Gastroesophageal sphincter (tissue), 4 donors: ENCODE measurements around the gene MEG3. TPM values are rescaled to one million over a fixed set of nuclear protein-coding genes. Genes with fewer than 3 reads are reported as not detected.

ENCODE experiments used
- ATAC-seq: fragments of 150-250 bp; one replicate; pipeline ENCODE4 v1.9.1; 2016; ENCODE audit warnings: mild to moderate bottlenecking, moderate library complexity
- H3K27ac ChIP-seq, 4 donors: fragments of 200-600 bp; sonication (generic) in 3 of 4; 1 replicate in 3 of 4; 2 replicates in 1 of 4; pipeline ENCODE4 v1.5.1; 2016 to 2019
- H3K27me3 ChIP-seq: fragments of 200-600 bp; sonication (generic); one replicate; pipeline ENCODE4 v1.5.1; 2019
- H3K36me3 ChIP-seq, 2 donors: fragments of 200-600 bp; sonication (generic); one replicate each; pipeline ENCODE4 v1.5.1; 2019; ENCODE audit warnings: control low read depth in 1 of 2
- H3K4me1 ChIP-seq, 3 donors: fragments of 200-600 bp; sonication (generic); 1 replicate in 2 of 3; 2 replicates in 1 of 3; pipeline ENCODE4 v1.5.1; 2016 to 2019; ENCODE audit warnings: control low read depth in 2 of 3
- H3K4me3 ChIP-seq, 2 donors: fragments of 200-600 bp; sonication (generic); one replicate each; pipeline ENCODE4 v1.5.1; 2019; ENCODE audit warnings: mild to moderate bottlenecking in 1 of 2, moderate library complexity in 1 of 2
- H3K9me3 ChIP-seq, 3 donors: fragments of 200-600 bp; sonication (generic); one replicate each; pipeline ENCODE4 v1.5.1; 2017 to 2019; ENCODE audit warnings: control low read depth in 2 of 3
- EP300 ChIP-seq: sonication (generic); formaldehyde crosslinking; IDR thresholded peaks from one replicate; pipeline ENCODE4 v1.6.1; 2017; ENCODE audit warnings: antibody characterized with exemption, mild to moderate bottlenecking
- POLR2A ChIP-seq, 2 donors: fragments of 450-650 bp; IDR thresholded peaks; one replicate each; pipeline ENCODE4 v1.6.1; 2017; ENCODE audit warnings: antibody characterized with exemption in 2 of 2, mild to moderate bottlenecking in 2 of 2, moderate library complexity in 1 of 2
- POLR2AphosphoS5 ChIP-seq: sonication (generic); formaldehyde crosslinking; IDR thresholded peaks from one replicate; pipeline ENCODE4 v1.6.1; 2017; ENCODE audit warnings: antibody characterized with exemption
- WGBS, 2 donors: methylation state at CpG; one replicate each; pipeline ENCODE4 v1.1.5; 2018; ENCODE audit warnings: low coverage in 1 of 2; 5-methylcytosine and 5-hydroxymethylcytosine counted together
- total RNA-seq, 4 donors: library from RNA; depleted of rRNA; stranded (reverse); fragments of >200 nt; gene quantifications; one replicate each; pipeline ENCODE4 v1.1.0, GENCODE V29; 2016
- TF ChIP-seq, protein P1 (sequence below), 4 experiments: fragments of 200-600 bp in 2 of 4; fragments of 450-650 bp in 2 of 4; sonication (generic) in 1 of 4; IDR thresholded peaks; one replicate each; pipeline ENCODE4 v1.5.1; 2017 to 2019; ENCODE audit warnings: antibody characterized with exemption in 4 of 4, mild to moderate bottlenecking in 2 of 4, moderate library complexity in 2 of 4

The MEG3 gene
- total RNA-seq, 4 donors from 2014 or later = 7.5 to 59.0 (median 36.7) TPM

DNA sequence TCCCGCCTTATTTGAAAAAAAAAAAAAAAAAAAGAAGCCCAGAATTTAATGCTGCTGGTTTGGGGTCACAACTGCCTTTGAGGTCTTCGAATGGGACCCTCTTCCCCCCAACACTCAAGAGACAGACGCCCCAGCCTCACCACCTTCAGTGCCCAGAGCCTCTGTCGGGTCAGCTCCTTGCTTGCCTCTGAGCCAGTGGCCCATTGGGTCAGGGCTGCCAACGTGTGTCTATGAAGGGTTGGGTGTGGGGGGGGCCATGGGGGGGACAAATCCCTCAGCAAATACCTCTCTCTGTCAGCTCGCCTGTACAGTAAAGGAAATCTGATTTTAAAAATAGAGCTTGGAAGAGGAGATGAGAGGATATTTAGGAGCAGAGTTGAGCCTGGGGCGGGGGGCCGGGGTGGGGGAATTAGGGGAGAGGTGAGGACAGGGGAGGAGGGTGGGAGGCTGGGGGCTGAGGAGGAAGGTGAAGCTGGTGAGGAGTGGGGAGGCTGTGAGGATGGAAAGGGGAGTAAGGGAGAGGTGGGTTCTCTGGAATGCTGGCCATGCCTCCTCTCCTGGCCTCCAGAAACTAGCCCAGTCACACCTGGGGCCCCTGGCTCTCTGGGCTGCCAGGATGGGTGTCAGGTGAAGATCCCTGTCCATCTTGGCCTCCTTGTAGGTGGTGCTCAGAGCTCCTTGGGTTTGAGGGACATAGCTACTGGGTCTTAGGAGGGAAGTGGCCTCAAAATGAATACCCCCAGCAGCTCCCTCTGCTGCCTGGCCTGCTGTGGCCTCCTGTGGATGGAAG is 64.3 kb downstream of the MEG3 start:
- Histone ChIP-seq H3K36me3 (no peaks in the 10 kb centered on the region), H3K4me3 (no peak overlapping the region), H3K27ac (no peak overlapping the region), H3K4me1 (no peaks in the 10 kb centered on the region), H3K9me3 (no peaks in the 10 kb centered on the region), H3K27me3 (peaks cover 35% of the 10 kb centered on the region)
- no peak for ATAC-seq
- 71 to 95% methylated on average over 2 to 4 of the region's 8 CpGs for WGBS, 2 donors
- TF ChIP-seq POLR2A (IDR thresholded peaks at IDR 0.05) (no peak), POLR2AphosphoS5 (no peak)

GRCh38 chr14:100891051-100891450 is 65.1 kb downstream of the MEG3 start:
- 82% methylated on average over 2 of the region's 10 CpGs; no CpG with 5 or more reads in 1 of the 2 donors for WGBS, 2 donors
- ATAC-seq = no peak
- Histone ChIP-seq H3K4me3 (no peak overlapping the region), H3K36me3 (no peaks in the 10 kb centered on the region), H3K4me1 (no peaks in the 10 kb centered on the region), H3K27me3 (peaks cover 41% of the 10 kb centered on the region), H3K9me3 (no peaks in the 10 kb centered on the region), H3K27ac (no peak overlapping the region)
- no peak for TF ChIP-seq POLR2AphosphoS5
- TF ChIP-seq EP300 = no peak
- no peak for TF ChIP-seq POLR2A (IDR thresholded peaks at IDR 0.05)
- TF ChIP-seq, protein P1, sequence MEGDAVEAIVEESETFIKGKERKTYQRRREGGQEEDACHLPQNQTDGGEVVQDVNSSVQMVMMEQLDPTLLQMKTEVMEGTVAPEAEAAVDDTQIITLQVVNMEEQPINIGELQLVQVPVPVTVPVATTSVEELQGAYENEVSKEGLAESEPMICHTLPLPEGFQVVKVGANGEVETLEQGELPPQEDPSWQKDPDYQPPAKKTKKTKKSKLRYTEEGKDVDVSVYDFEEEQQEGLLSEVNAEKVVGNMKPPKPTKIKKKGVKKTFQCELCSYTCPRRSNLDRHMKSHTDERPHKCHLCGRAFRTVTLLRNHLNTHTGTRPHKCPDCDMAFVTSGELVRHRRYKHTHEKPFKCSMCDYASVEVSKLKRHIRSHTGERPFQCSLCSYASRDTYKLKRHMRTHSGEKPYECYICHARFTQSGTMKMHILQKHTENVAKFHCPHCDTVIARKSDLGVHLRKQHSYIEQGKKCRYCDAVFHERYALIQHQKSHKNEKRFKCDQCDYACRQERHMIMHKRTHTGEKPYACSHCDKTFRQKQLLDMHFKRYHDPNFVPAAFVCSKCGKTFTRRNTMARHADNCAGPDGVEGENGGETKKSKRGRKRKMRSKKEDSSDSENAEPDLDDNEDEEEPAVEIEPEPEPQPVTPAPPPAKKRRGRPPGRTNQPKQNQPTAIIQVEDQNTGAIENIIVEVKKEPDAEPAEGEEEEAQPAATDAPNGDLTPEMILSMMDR (IDR thresholded peaks at IDR 0.05) = no peak

DNA sequence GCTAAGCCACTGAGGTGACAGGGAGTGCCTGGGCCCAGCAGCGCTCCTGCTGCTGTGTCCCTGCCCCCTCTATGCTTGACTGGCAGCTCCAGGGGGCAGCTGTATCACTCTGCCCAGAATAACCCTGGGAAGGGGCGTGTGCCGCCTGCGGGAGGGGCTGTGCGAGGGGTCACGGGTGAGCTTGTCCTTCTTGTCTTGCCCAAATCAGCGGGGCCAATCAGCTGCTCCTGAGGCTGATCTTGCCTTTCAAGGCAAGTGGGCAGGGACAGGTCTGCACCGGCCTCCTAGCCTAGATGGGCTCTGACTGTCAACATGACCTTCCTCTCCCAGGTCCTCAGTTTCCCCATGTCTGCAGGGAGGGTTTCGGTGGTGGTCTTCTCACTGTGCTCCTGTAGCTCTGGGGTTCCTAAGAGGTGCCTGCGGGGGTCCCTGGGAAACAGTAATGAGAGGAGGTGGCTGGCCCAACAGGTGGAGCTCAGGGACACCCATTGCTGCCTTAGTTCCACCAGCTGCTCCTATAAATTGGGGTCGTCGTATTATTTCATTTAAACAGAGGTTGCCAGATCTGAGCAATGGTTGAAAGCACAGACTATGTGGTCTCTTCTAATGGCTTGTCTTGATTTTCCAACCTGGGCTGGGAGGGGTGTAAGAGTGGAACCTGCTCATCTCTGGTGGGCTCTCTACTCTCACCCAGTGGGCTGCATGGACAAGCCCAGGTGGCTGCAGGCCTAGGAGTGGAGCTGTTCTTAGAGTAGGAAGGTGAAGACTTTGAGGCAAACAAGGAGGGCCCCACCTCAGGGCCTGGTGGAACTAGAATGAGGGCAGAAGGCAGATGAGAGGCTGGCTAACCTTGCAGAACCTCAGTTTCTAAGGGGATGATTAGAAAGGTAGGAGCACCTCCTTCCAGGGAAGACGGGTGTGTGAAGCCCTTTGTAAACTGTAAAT is 65.9 kb downstream of the MEG3 start:
- Histone ChIP-seq H3K9me3 (no peaks in the 10 kb centered on the region), H3K4me1 (no peaks in the 10 kb centered on the region), H3K27me3 (peaks cover 48% of the 10 kb centered on the region), H3K36me3 (no peaks in the 10 kb centered on the region), H3K4me3 (no peak overlapping the region), H3K27ac (no peak overlapping the region)
- WGBS, 2 donors = 83 to 96% methylated on average over 2 to 4 of the region's 13 CpGs
- TF ChIP-seq POLR2A (IDR thresholded peaks at IDR 0.05) (no peak), POLR2AphosphoS5 (no peak)
- no peak for ATAC-seq

- Histone ChIP-seq H3K36me3 (no peaks in the 10 kb centered on the region), H3K4me1 (no peaks in the 10 kb centered on the region), H3K9me3 (no peaks in the 10 kb centered on the region), H3K27me3 (peaks cover 54% of the 10 kb centered on the region), H3K27ac (no peak overlapping the region), H3K4me3 (no peak overlapping the region)
- WGBS, 2 donors = 88 to 89% methylated on average over 3 to 9 of the region's 17 CpGs
- TF ChIP-seq, protein P1 (IDR thresholded peaks at IDR 0.05) = no peak
- TF ChIP-seq POLR2A (IDR thresholded peaks at IDR 0.05) = no peak
- TF ChIP-seq POLR2AphosphoS5 = no peak
- TF ChIP-seq EP300 = no peak
- no peak for ATAC-seq
Measured at GRCh38 chr14:100892496-100893227, 66.7 kb downstream of the MEG3 start.

GRCh38 chr14:100893228-100893601 is 67.3 kb downstream of the MEG3 start:
- WGBS, 2 donors = 71 to 76% methylated on average over 5 to 8 of the region's 8 CpGs
- H3K4me3 ChIP-seq = no peak overlapping the region
- H3K27me3 ChIP-seq = peaks cover 54% of the 10 kb centered on the region
- no peak overlapping the region for H3K27ac ChIP-seq
- H3K36me3 ChIP-seq = no peaks in the 10 kb centered on the region
- no peak for ATAC-seq
- no peaks in the 10 kb centered on the region for H3K4me1 ChIP-seq
- no peaks in the 10 kb centered on the region for H3K9me3 ChIP-seq
- no peak for TF ChIP-seq POLR2AphosphoS5
- TF ChIP-seq, protein P1 (IDR thresholded peaks at IDR 0.05) = no peak
